GM18517 (cell line): ENCODE data around the gene CHD6.

Source experiments
- ATAC-seq: cut with Tn5 transposase; IDR thresholded peaks from one replicate; pipeline ENCODE4 v1.9.1; 2021; ENCODE audit warnings: mild to moderate bottlenecking, moderate library complexity; ENCODE audit not compliant: unreplicated experiment

The CHD6 gene

DNA sequence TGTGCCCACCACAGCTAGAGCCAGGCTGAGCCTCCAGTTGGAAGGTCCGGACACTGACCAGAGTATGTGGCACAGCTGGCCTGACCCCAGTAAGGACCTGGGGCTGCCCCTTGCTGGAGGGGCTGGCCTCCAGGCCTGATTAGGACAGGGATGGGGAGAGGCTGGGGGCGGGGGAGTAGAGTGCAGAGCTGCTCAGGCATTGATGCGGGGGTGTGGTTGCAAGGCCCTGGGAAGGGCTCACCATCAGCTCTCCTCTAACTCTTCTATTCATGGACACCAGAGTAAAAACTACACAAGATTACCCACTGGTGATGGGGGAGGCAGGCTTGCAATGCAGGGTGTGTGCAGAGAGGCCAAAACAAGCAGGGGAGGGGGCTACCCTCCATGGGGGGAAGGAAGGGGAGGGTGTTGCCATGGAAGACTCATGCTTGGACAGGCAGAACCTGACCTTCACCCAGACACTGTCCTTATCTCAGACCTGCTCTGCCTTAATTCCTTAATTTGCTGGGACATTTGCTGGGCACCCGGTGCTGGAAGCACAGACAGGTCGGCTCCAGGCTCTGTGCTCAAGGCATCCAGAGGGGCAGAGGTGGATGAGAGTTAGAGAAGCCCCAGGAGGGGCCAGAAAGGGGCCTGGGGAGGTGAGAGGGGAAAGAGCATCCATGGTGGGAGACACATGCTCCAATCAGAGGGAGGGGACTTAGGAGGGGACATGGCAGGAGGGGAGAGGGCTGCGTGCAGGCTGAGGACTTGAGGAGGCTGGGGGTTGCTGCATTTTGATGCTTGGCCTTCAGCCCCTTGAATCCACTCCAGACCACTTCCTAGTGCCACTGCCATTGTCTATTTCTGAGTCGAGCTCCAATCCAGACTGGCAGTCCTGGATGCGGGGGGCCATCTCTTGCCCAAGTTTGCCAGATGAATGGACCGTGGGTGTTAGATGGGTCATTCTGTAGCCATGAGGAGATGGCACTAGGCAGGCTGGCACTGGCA lies 244.0 kb downstream of the CHD6 start:
- no peak for ATAC-seq

- ATAC-seq, result no peak
Observed at GRCh38 chr20:41373251-41373783, 244.9 kb downstream of the CHD6 start.

GRCh38 chr20:41371371-41371770 lies 246.8 kb downstream of the CHD6 start:
- ATAC-seq, result no peak

DNA sequence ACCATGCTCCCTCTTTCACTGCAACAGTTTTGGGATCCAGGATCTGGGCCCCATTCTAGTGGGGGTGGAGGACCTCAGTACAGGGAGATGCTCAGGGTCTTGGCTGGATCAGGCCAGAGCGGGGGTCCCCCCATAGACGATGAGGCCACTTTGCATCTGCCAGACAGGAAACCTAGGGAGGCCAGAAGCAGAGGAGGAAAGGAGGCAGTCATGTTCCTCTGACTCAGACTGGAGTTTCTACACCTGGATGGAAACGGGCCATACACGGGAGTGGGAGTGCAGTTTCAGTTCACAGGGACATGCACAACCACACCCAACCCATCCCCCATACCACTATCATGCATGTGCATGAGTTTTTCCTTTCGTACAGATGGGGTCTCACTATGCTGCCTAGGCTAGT lies 248.0 kb downstream of the CHD6 start:
- ATAC-seq, result no peak

- no peak for ATAC-seq
Observed at GRCh38 chr20:41369673-41370072, 248.5 kb downstream of the CHD6 start.

DNA sequence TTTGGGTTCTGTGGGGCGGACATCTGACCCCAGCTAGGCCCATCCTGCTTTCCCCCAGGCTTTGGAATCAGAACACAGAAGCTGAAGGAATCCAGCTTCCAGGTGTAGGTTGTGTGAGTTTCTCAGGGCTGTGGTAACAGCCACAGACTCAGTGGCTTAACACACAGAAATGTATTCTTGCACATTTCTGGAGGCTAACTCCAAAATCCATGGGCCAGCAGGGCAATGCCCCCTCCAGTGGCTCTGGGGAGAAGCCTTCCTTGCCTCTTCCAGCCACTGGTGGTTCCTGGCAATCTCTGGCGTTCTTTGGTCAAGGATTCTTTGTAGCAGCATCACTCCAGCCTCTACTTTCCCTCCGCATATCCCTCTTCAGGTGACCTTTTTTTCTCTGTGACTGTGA lies 250.2 kb downstream of the CHD6 start:
- no peak for ATAC-seq

DNA sequence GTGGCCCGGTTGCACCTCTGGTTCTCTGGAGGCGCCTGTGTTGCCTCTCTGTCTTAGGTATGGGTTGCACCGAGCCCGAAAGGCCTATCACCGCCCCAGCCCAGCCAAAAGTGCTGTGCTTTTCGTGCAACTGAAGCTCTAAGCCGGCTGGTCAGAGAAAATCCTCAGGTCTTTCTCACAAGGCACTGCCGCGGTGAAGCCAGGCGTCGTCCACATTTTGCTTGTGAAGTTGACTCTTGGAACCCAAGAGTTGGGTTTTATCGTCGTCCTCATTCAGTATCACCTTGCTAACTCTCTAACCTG lies 250.8 kb downstream of the CHD6 start:
- no peak for ATAC-seq

DNA sequence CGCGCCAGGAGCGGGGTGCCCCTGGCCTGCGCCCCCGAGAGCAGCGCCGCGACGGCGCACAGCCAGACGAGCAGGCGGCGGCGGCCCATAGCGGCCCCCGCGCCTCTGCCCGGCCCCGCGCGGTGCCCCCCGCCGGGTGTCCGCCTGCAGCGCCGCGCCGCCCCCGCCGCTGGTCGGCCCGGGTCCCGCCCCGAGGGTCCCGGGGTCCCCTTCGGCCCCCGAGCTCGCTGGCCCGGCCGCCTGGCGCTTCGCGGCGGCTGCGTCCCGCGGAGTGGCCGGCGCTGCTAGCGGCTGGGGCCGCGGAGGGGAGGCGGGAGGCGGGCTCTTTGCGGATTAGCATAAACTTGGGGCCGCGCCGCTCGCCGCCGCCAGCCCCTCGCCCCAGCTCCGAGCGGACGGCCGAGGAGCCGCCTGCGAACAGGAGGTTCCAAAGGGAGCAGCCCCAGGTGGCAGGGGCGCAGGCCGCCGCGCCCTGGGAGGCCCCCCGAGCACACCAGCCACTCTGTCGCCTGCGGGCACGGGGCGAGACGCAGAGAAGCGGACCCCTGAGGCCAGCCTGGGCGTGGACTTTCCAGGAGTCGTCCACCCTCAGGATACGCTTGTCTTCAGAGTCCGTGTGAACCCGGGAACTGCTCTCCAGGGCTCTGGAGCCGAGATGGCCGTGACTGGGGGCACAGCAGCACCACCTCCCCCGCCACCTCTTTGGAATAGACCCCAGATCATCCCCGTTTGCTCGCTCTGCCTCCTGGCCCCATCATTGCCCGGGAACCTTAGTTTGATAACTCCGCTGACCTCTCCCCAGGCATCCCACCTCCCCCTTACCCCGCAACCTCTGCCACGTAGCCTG lies 251.4 kb downstream of the CHD6 start, which contains the start of gene EMILIN3:
EMILIN3 (minus strand) TSS at position 273 of the 847 bp plus-strand sequence; CDS start at position 89, 184 bp downstream.
- no peak for ATAC-seq

GRCh38 chr20:41365777-41366545 lies 252.2 kb downstream of the CHD6 start:
- no peak for ATAC-seq

DNA sequence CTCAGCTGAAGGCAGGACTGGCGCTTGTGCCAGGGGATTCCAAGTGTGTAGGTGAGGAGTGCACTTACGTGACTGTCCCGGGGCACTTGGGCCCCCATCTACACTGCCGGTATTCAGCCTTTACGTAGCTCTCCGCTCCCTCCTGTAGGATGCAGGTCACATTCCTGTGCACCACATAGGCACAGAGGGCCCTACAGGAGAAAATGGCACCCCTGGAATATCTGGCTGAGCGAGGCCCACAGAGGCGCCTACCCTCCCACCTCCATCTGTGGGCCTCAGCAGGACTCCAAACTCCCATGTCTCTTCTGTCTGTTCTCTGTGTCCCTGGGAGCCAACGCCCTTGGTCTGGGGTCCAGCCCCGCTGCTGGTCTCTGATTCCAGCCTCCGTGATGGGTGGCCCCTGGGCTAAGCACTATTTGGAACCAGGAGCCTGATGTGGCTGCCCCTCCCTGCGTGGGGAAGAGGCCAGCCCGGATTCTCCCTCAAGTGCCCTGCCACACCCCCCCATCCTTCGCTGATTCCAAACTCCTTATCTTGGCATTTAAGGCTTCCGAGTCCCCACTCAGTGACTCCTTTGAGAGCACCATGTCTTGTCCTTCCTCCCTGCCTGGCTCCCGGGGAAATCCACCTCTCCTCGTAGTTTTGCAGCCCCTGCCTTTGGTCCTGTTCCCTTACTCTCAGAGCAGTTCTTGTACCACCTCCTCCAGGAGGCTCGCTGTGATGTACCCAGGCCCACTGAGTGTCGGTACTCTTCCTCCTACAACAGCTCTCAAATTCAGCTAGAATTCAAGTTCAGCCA lies 253.0 kb downstream of the CHD6 start:
- no peak for ATAC-seq

DNA sequence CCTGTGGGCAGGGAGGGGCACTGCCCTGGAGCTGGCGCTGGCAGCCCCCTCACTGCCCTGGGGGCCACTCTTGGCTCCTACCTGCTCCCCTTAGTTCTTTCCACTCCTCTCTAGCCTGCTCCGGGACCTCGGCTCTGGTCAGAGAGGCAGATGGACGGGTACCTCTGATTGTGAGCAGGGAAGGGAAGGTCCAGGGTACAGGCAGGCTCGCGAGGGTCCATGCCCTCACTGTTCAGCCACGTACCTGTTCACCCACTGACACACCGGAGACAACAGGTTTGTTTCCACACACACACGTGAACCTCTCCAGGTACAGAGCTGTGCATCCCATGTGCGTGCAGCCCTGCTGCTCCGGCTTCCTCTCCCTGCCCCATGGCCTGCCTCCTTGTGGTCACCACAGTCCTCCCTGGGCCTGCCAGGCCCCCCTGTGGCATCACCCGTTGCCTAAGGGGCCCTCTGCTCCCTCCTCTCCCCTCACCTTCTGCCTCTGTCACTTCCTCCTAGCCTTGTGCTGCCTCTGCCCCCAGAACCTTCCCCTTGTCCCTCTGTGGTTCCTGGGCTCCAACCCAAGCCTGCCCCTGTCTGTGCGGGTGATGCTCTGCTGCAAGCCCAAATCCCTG lies 253.8 kb downstream of the CHD6 start:
- ATAC-seq, result no peak

GRCh38 chr20:41363601-41364000 lies 254.6 kb downstream of the CHD6 start:
- no peak for ATAC-seq

GRCh38 chr20:41362748-41363140 lies 255.4 kb downstream of the CHD6 start:
- ATAC-seq, result no peak

- ATAC-seq, result no peak
Observed at GRCh38 chr20:41361757-41362747, 256.1 kb downstream of the CHD6 start.

- ATAC-seq, result no peak
Observed at GRCh38 chr20:41360831-41361756, 257.1 kb downstream of the CHD6 start.

DNA sequence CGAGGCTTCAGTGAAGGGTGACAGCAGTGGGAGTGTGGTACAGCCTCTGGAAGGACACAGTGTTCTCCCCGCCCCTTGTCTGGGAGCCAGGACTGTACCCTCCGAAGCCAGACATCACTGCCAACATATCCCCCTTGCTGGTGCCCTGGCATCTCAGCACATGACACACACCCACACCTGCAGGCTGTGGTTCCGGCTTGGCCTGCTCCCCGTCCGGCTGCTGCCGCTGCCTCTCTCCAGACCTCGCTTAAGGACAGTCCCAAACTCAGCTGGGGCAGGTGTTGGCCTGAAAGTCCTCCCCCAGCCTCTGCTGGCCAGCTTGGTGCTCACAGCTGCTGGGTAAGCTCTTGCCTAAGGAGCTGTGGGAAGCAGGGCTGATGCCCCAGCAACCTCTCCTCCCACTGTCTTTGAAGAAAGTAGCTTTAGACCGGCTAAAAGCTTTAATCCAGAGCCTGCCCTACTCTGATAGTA lies 258.6 kb downstream of the CHD6 start:
- no peak for ATAC-seq

- no peak for ATAC-seq
Observed at GRCh38 chr20:41358717-41359116, 259.5 kb downstream of the CHD6 start.
